NCI-H2227 (cell line): ENCODE data around the gene LRRC37A.
"Not testable (repeated sequence)": the region's sequence is repeated elsewhere in the genome, so short reads cannot be mapped to it uniquely, and the experiment has no call there.

ENCODE experiments used
- DNase-seq: peaks from one replicate; lab custom pipeline; 2025; ENCODE audit not compliant: unreplicated experiment; lab: John Stamatoyannopoulos, UW

The LRRC37A gene

DNA sequence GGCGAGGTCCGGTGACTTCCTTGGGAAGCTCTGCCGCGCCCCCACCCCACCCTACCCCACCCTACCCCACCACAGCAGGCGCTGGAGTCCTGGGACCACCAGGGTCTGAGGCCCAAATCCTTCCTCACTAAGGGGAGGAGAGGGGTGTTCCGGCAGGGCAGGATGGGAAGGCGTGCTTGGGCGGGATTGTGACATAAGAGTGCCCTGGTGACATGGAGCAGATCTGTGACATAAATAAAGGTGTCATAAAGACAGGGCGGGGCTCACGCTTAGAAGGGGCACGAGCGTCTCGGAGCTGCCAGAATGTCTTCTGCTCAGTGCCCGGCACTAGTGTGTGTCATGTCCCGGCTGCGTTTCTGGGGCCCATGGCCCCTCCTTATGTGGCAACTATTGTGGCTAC, at the start of gene LRRC37A:
Gene LRRC37A (plus strand): TSS at position 301 of the 400 bp plus-strand sequence. CDS start 3 bp downstream, at position 304.
- not testable (repeated sequence) for DNase-seq

GRCh38 chr17:46249153-46249552, 45.8 kb upstream of the LRRC37A start:
- not testable (repeated sequence) for DNase-seq

DNA sequence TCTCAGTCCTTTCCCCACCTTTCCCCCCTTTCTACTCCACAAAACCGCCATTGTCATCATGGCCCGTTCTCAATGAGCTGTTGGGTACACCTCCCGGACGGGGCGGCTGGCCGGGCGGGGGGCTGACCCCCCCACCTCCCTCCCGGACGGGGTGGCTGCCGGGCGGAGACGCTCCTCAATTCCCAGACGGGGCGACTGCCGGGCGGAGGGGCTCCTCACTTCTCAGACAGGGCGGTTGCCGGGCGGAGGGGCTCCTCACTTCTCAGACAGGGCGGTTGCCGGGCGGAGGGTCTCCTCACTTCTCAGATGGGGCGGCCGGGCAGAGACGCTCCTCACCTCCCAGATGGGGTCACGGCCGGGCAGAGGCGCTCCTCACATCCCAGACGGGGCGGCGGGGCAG, 42.1 kb upstream of the LRRC37A start:
- DNase-seq: not testable (repeated sequence)

DNA sequence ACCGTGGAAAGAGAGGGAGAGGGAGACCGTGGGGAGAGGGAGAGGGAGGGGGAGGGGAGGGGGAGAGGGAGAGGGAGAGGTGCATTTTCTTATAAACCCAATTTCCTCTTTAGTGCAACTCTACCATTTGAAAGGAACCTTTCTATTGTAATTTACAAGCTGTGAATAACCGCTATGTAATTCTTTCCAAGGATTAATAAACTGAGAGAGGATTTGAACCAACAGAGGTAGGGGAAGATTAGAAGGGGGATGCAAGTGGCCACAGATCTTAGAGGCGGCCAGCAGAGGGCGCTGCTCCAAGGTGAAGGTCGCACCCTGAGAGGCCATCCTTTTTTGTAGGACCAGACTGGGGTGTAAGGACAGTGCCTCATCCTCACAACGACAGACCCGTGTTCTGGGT, 41.2 kb upstream of the LRRC37A start:
- DNase-seq: not testable (repeated sequence)

GRCh38 chr17:46254215-46254614, 40.7 kb upstream of the LRRC37A start:
- DNase-seq: not testable (repeated sequence)

DNA sequence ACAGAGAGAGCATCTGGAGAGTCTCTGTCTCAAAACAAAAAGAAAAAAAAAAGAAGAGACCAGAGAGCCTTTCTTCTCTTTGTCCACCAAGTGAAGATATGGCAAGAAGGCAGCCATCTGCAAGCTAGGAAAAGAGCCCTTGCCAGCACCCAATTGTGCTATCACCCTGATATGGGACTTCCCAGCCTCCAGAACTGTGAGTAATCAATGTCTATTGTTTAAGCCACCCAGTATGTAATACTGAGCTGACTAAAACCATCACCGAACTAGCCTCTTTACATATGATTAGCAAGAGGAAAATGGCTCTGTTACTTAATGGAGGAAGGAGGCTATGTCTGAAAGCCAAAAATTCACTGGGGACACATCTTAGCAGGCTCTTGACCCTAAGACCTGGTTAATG, 38.6 kb upstream of the LRRC37A start:
- DNase-seq: not testable (repeated sequence)

GRCh38 chr17:46259845-46260661, 34.9 kb upstream of the LRRC37A start:
- peak; percentile 28 for DNase-seq

DNA sequence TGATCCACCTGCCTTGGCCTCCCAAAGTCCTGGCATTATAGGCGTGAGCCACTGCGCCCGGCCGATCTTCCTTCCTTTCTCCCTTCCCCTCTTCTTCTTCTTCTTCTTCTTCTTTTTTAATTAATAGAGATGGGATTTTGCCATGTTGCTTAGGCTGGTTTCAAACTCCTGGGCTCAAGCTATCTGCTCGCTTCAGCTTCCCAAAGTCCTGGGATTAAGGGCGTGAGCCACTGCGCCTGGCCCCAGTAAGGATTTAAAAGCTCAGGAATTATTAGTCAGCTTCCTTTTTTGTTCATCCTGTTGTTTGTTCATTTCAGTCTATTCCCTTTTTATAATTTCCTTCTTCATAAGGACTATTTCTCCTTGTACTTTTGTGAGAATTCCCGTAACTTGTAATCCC, 32.7 kb upstream of the LRRC37A start:
- no peak for DNase-seq

DNA sequence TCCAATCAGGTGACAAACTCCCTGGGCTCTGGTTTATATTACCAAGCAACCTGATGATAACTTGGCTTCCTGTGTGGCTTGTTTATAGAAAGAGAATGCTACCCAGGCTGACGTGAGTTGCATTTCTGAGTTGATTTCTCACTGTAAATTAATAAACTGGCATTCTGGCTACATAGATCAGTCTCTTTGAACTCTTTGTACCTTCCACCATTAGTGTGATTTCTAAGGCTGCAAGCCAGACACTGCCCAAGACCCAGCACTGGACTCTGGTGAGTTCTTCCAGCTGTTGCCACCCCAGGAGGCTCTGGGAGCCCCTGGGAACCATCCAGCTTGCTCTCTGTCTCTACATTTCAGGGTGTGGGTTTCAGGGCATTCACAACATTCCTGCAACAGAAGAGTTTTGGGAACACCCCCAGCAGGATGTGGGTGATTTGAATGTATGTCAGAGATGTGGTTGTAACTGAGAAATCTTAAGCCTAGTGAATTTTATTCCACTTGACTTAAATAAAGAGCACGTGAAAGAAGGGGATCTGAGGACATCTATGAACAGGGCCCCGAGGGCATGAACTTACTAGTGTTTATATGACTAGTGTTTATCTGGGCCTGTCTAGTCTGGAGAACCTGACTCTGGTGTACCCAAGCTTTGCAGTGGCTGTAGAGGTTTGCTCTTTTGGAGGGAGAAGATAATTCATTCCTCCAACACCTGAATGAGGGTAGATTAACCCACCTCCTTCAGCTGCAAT, 30.3 kb upstream of the LRRC37A start:
- no peak for DNase-seq

GRCh38 chr17:46266063-46266655, 28.8 kb upstream of the LRRC37A start:
- peak; percentile 57 for DNase-seq

GRCh38 chr17:46266656-46267544, 28.0 kb upstream of the LRRC37A start:
- peak; percentile 95 for DNase-seq

- no peak for DNase-seq
Observed at GRCh38 chr17:46270032-46270431, 24.9 kb upstream of the LRRC37A start.

DNA sequence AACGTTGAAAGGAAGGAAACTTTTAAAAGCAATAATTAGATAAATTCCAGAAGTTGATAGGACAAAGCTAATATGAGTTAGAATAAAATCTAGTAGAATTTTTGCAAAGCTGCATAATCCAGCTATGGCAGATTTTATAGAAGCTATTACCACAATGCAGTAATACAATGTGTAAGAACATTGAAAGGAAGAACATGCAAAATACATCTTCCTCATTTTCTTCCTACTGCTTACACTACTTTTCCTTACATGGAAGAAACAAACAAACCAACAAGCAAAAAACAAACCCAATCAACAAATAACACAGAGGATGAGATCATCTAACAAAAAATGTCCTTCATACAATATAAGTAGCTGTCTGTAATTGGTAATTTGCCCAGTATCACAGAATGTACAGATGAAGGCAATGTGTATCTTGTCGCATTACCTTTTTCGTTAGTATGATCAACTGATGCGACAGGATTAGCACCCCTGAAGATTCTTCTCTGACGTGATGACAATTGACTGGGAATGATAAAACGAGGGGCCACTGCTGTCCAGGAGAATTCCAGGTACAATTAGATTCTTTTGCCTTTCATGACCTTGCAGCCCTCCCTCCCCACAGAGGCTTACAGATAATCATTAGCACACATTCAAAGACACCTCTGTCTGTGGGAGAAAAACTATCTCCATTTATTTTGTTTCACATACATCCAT, 21.2 kb upstream of the LRRC37A start:
- no peak for DNase-seq

GRCh38 chr17:46274238-46274637, 20.7 kb upstream of the LRRC37A start:
- no peak for DNase-seq

DNA sequence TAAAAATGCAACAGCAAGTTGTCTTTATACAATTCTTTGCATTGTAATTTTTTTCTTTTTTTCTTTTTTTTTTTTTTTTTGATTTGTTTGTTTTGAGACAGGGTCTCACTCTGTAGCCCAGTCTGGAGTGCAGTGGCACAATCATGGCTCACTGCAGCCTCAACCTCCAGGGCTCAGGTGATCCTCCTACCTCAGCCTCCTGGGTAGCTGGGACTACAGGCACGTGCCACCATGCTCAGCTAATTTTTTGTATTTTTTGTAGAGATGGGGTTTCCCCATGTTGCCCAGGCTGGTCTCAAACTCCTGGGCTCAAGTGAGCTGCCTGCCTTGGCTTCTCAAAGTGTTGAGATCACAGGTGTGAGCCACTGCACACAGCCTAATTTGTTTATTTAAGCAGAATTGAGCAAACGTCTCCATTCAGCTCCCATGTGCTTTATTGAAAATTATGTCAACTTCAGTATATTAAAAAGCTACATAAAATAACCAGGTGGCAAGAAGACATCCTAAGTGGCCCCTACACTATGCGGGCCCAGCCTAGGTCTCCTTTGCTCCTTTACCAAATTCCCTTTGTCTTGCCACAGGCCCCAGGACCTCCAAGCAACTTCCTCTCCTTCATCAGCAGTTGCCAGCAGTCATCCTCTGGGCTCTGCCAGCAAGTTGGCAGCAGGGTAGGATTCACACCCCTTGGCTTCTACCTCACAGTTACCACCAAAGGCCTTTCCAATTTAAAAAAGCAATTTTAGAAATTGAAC, 18.0 kb upstream of the LRRC37A start:
- not testable (repeated sequence) for DNase-seq

GRCh38 chr17:46281336-46281735, 13.6 kb upstream of the LRRC37A start:
- not testable (repeated sequence) for DNase-seq

GRCh38 chr17:46282635-46283034, 12.3 kb upstream of the LRRC37A start:
- not testable (repeated sequence) for DNase-seq

DNA sequence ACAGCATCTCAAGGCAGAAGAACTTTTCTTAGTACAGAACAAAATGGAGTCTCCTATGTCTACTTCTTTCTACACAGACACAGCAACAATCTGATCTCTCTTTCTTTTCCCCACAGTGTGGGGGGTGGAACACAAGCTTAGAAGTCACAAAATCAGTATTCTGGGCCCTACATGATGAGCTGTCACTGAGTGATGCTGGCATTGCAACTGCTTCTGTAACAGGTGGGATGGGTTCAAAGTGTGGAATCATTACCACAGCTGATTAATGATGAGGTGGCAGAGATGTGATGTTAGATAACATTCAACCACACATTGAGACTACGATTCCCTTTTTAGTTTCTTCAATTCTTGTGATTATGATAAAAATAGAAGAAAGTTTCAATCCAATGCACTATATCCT, 10.5 kb upstream of the LRRC37A start:
- DNase-seq: not testable (repeated sequence)

DNA sequence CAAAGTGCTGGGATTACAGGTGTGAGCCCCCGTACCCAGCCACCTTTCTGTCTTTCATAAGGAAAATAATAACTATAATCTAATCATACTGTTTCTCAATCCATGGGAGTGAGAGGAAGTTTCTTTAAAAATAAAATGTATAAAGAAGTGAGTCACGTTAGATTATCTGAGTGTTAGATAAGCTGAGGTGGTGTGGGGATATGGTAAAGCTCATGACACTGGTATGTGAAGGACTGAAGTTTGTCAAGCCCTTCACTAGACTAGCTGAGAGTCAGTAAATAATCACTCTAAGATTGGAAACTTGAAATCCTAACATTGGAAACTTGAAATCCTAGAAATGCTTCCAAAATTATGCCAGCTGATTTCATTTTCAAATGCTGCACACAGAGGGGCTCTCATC, 9.4 kb upstream of the LRRC37A start:
- DNase-seq: not testable (repeated sequence)
